Kidney (tissue), 14 donors: ENCODE results near the gene CNTN2. TPM values are rescaled to one million over a fixed set of nuclear protein-coding genes. Genes with fewer than 3 reads are reported as not detected.

Experiments used
- DNase-seq, 5 donors: peaks; one replicate each; pipeline ENCODE4 v3.0.0-alpha.2; 2013 to 2020
- FAIRE-seq: peaks from 2 replicates; lab custom pipeline; 2012; peaks lifted over from hg19 to GRCh38; lab: Jason Lieb, UNC
- H3K27ac ChIP-seq, 2 donors: one replicate each; pipeline ENCODE4 v1.7.0; 2013; ENCODE audit warnings: low read depth in 2 of 2, low read length in 2 of 2, inconsistent platforms in 1 of 2
- H3K27me3 ChIP-seq: one replicate; pipeline ENCODE4 v1.7.1; 2013; ENCODE audit warnings: low read length, inconsistent platforms; ENCODE audit not compliant: control insufficient read depth, insufficient read depth
- H3K36me3 ChIP-seq, 3 donors: one replicate each; pipeline versions ENCODE4 v1.7.0 to v1.7.1; 2013; ENCODE audit warnings: low read length in 3 of 3, control low read depth in 1 of 3, inconsistent platforms in 1 of 3; ENCODE audit not compliant: insufficient read depth in 3 of 3, control insufficient read depth in 2 of 3
- H3K4me1 ChIP-seq, 3 donors: one replicate each; pipeline versions ENCODE4 v1.7.0 to v1.7.1; 2013; ENCODE audit warnings: low read length in 3 of 3, inconsistent platforms in 1 of 3, low read depth in 1 of 3; ENCODE audit not compliant: control insufficient read depth in 2 of 3, insufficient read depth in 2 of 3
- H3K4me3 ChIP-seq, 3 donors: one replicate each; pipeline versions ENCODE4 v1.7.0 to v1.8.1; 2013; ENCODE audit warnings: low read length in 3 of 3, control low read depth in 1 of 3, inconsistent platforms in 1 of 3
- H3K9ac ChIP-seq, 3 donors: one replicate each; pipeline versions ENCODE4 v1.7.0 to v1.7.1; 2013; ENCODE audit warnings: low read length in 3 of 3, control low read depth in 1 of 3, inconsistent platforms in 1 of 3
- H3K9me3 ChIP-seq, 3 donors: one replicate each; pipeline versions ENCODE4 v1.7.0 to v1.7.1; 2013; ENCODE audit warnings: low read length in 3 of 3, control low read depth in 1 of 3, inconsistent platforms in 1 of 3; ENCODE audit not compliant: control insufficient read depth in 2 of 3, insufficient read depth in 1 of 3
- CTCF ChIP-seq: IDR thresholded peaks from 3 replicates; pipeline ENCODE4 v1.5.1; 2012; ENCODE audit warnings: mild to moderate bottlenecking, moderate library complexity, borderline replicate concordance; ENCODE audit not compliant: insufficient read depth; ENCODE audit errors: extremely low read depth
- intact Hi-C: fragments of 100-400 bp; cut with DNase I; formaldehyde crosslinking; loops from one replicate; pipeline ENCODE4 v1.11.1; 2022
- polyA plus RNA-seq: library from polyadenylated mRNA; stranded (reverse); fragments of 350-450 nt; fragmentation: Illumina TruSeq; extraction: RNeasy Lipid Tissue Mini Kit (QIAGEN cat#74804); gene quantifications from one replicate; pipeline ENCODE4 v1.2.3, GENCODE V29; 2014; ENCODE audit warnings: low read depth, low replicate concordance; ENCODE audit not compliant: insufficient read depth
- total RNA-seq: library from RNA; stranded (reverse); fragmentation: NEBNext Ultra II Directional; extraction: Animal tissue kit (Norgen Biotek cat#: 25700); gene quantifications from one replicate; pipeline ENCODE4 v1.2.1, GENCODE V29; 2021
- donor health status: control.
- donor health status: control.
- donor health status: control.
- donor health status: control.
- donor health status: control.
- donor health status: DM: yes; HTN: yes; CAD: no.
- donor health status: Normal renal cell carcinoma (clear cell type).

Gene CNTN2
- total and polyA plus RNA-seq, 2 donors from 2014 or later: 0.15 to 0.44 TPM

- intact Hi-C loops: no loop called here
- no peak overlapping the region for H3K27ac ChIP-seq
- H3K9ac ChIP-seq: no peak overlapping the region
- H3K27me3 ChIP-seq: peaks cover 3% of the 10 kb centered on the region
- H3K36me3 ChIP-seq: no peaks in the 10 kb centered on the region
- no peaks in the 10 kb centered on the region for H3K9me3 ChIP-seq
- DNase-seq: no peak
- FAIRE-seq: no peak
- H3K4me3 ChIP-seq: no peak overlapping the region
- H3K4me1 ChIP-seq: peaks cover 0 to 5% (median 5%) of the 10 kb centered on the region in 3 donors
- TF ChIP-seq CTCF: no peak
Observed at GRCh38 chr1:205038132-205038786, 4.8 kb upstream of the CNTN2 start.

- Histone ChIP-seq H3K36me3 (no peaks in the 10 kb centered on the region), H3K9me3 (no peaks in the 10 kb centered on the region), H3K4me3 (no peak overlapping the region), H3K4me1 (peaks cover 0 to 7% (median 5%) of the 10 kb centered on the region in 3 donors), H3K9ac (no peak overlapping the region), H3K27ac (no peak overlapping the region), H3K27me3 (peaks cover 11% of the 10 kb centered on the region)
- TF ChIP-seq CTCF: no peak
- no peak for FAIRE-seq
- intact Hi-C loops: no loop called here
- no peak for DNase-seq
Observed at GRCh38 chr1:205041001-205041715, 1.9 kb upstream of the CNTN2 start.

- H3K36me3 ChIP-seq: no peaks in the 10 kb centered on the region
- FAIRE-seq: no peak
- intact Hi-C loops: no loop called here
- no peak overlapping the region for H3K27ac ChIP-seq
- TF ChIP-seq CTCF: no peak
- peaks cover 0 to 7% (median 5%) of the 10 kb centered on the region in 3 donors for H3K4me1 ChIP-seq
- no peaks in the 10 kb centered on the region for H3K9me3 ChIP-seq
- peaks cover 11% of the 10 kb centered on the region for H3K27me3 ChIP-seq
- no peak overlapping the region for H3K4me3 ChIP-seq
- H3K9ac ChIP-seq: no peak overlapping the region
- no peak for DNase-seq
Observed at GRCh38 chr1:205041998-205042910, 758 bp upstream of the CNTN2 start.
